DMS79 (cell line): ENCODE measurements around the gene PIGZ.

Experiments used
- DNase-seq: peaks from one replicate; lab custom pipeline; 2025; lab: John Stamatoyannopoulos, UW

Gene PIGZ

GRCh38 chr3:196903740-196904139 lies 64.9 kb downstream of the PIGZ start:
- DNase-seq = no peak

GRCh38 chr3:196902296-196902695 lies 66.3 kb downstream of the PIGZ start:
- DNase-seq = no peak

GRCh38 chr3:196901768-196902167 lies 66.9 kb downstream of the PIGZ start:
- no peak for DNase-seq
